Activated naive CD4-positive, alpha-beta T cell treated with anti-CD3 and anti-CD28 coated beads, Interleukin-2, amount 10 ng/mL, durations not matched to agents 7 days and 5 days (primary cell): ENCODE measurements around the gene STRAP.
A peak's percentile ranks its signal among the peaks of the same experiment; 100 is the strongest.
"Not testable (repeated sequence)": the region's sequence is repeated elsewhere in the genome, so short reads cannot be mapped to it uniquely, and the experiment has no call there.

Experiments
- CTCF ChIA-PET: fragments of 350-600 bp; sonication (Branson Sonifier 250); formaldehyde crosslinking; loops from one replicate; lab custom pipeline; 2021; ENCODE audit warnings: antibody characterized with exemption; lab: Charles Lee
- DNase-seq: peaks from one replicate; pipeline ENCODE4 v3.0.0-alpha.2; 2020
- H3K27ac Mint-ChIP-seq: one replicate; pipeline ENCODE4 v1.8.0; 2021; ENCODE audit warnings: mild to moderate bottlenecking, moderate library complexity, mixed read lengths
- H3K27me3 Mint-ChIP-seq: one replicate; pipeline ENCODE4 v1.8.0; 2021; ENCODE audit warnings: mild to moderate bottlenecking, mixed read lengths
- H3K36me3 Mint-ChIP-seq: one replicate; pipeline ENCODE4 v1.8.0; 2021; ENCODE audit warnings: mixed read lengths
- H3K4me1 Mint-ChIP-seq: one replicate; pipeline ENCODE4 v1.8.0; 2021; ENCODE audit warnings: mixed read lengths
- H3K4me3 Mint-ChIP-seq: one replicate; pipeline ENCODE4 v1.8.0; 2021; ENCODE audit warnings: mild to moderate bottlenecking, moderate library complexity, mixed read lengths
- H3K9me3 Mint-ChIP-seq: one replicate; pipeline ENCODE4 v1.8.0; 2021; ENCODE audit warnings: mixed read lengths

Gene STRAP

GRCh38 chr12:15886372-15887042, 4.3 kb downstream of the STRAP start:
- Mint-ChIP-seq H3K9me3 (no peaks in the 10 kb centered on the region), H3K27ac (no peak overlapping the region), H3K36me3 (peaks cover 50% of the 10 kb centered on the region), H3K4me1 (peaks cover 60% of the 10 kb centered on the region), H3K27me3 (peaks cover 4% of the 10 kb centered on the region), H3K4me3 (no peak overlapping the region)
- CTCF ChIA-PET: interaction anchor here (1.0 kb wide), 1 partner anchor 11 kb away, joined by 3 read pairs; no protein-coding TSS in a partner anchor
- no peak for DNase-seq

GRCh38 chr12:15887043-15887817, 5.0 kb downstream of the STRAP start:
- Mint-ChIP-seq H3K9me3 (no peaks in the 10 kb centered on the region), H3K27ac (no peak overlapping the region), H3K36me3 (peaks cover 50% of the 10 kb centered on the region), H3K4me3 (no peak overlapping the region), H3K4me1 (peaks cover 54% of the 10 kb centered on the region), H3K27me3 (peaks cover 1% of the 10 kb centered on the region)
- CTCF ChIA-PET: interaction anchor here (0.6 to 2.8 kb wide), 3 partner anchors 297 to 355 kb away, joined by 3 to 8 read pairs (median 4); no protein-coding TSS in a partner anchor
- DNase-seq: no peak

GRCh38 chr12:15892645-15893259, 10.6 kb downstream of the STRAP start:
- Mint-ChIP-seq H3K4me1 (peaks cover 15% of the 10 kb centered on the region), H3K27ac (no peak overlapping the region), H3K9me3 (no peaks in the 10 kb centered on the region), H3K4me3 (no peak overlapping the region), H3K27me3 (no peaks in the 10 kb centered on the region), H3K36me3 (peaks cover 31% of the 10 kb centered on the region)
- no peak for DNase-seq
- CTCF ChIA-PET: interaction anchor here (1.1 kb wide), 1 partner anchor 9 kb away, joined by 4 read pairs; no protein-coding TSS in a partner anchor

GRCh38 chr12:15893260-15893659, 11.1 kb downstream of the STRAP start:
- no peak for DNase-seq
- Mint-ChIP-seq H3K36me3 (peaks cover 34% of the 10 kb centered on the region), H3K27me3 (no peaks in the 10 kb centered on the region), H3K27ac (no peak overlapping the region), H3K4me3 (no peak overlapping the region), H3K4me1 (peaks cover 14% of the 10 kb centered on the region), H3K9me3 (no peaks in the 10 kb centered on the region)
- CTCF ChIA-PET: interaction anchor here (1.1 to 1.4 kb wide), 3 partner anchors 9 to 309 kb away, joined by 3 to 5 read pairs (median 4); no protein-coding TSS in a partner anchor

- peaks cover 9% of the 10 kb centered on the region for H3K4me1 Mint-ChIP-seq
- DNase-seq: no peak
- H3K27me3 Mint-ChIP-seq: no peaks in the 10 kb centered on the region
- H3K4me3 Mint-ChIP-seq: no peak overlapping the region
- H3K27ac Mint-ChIP-seq: no peak overlapping the region
- CTCF ChIA-PET: interaction anchor here (1.7 to 3.0 kb wide), 5 partner anchors 10 to 311 kb away, joined by 5 to 21 read pairs (median 12); partner anchors contain the start of genes DERA and STRAP
- H3K9me3 Mint-ChIP-seq: no peaks in the 10 kb centered on the region
- H3K36me3 Mint-ChIP-seq: peaks cover 37% of the 10 kb centered on the region
Observed at GRCh38 chr12:15896867-15897266, 14.7 kb downstream of the STRAP start.

GRCh38 chr12:15897433-15897832, 15.2 kb downstream of the STRAP start:
- no peaks in the 10 kb centered on the region for H3K27me3 Mint-ChIP-seq
- H3K4me1 Mint-ChIP-seq: peaks cover 9% of the 10 kb centered on the region
- CTCF ChIA-PET: interaction anchor here (1.1 to 3.0 kb wide), 7 partner anchors 10 to 365 kb away, joined by 4 to 21 read pairs (median 8); partner anchors contain the start of genes DERA and STRAP
- no peak overlapping the region for H3K27ac Mint-ChIP-seq
- H3K36me3 Mint-ChIP-seq: peaks cover 41% of the 10 kb centered on the region
- H3K4me3 Mint-ChIP-seq: no peak overlapping the region
- H3K9me3 Mint-ChIP-seq: no peaks in the 10 kb centered on the region
- DNase-seq: no peak

GRCh38 chr12:15899282-15899870, 17.2 kb downstream of the STRAP start:
- no peaks in the 10 kb centered on the region for H3K27me3 Mint-ChIP-seq
- peaks cover 38% of the 10 kb centered on the region for H3K36me3 Mint-ChIP-seq
- H3K4me3 Mint-ChIP-seq: no peak overlapping the region
- CTCF ChIA-PET: interaction anchor here (0.6 to 3.0 kb wide), 12 partner anchors 8 to 315 kb away, joined by 3 to 21 read pairs (median 4); partner anchors contain the start of genes DERA and STRAP
- DNase-seq: no peak
- peaks cover 8% of the 10 kb centered on the region for H3K4me1 Mint-ChIP-seq
- no peak overlapping the region for H3K27ac Mint-ChIP-seq
- no peaks in the 10 kb centered on the region for H3K9me3 Mint-ChIP-seq

- Mint-ChIP-seq H3K27ac (no peak overlapping the region), H3K4me1 (no peaks in the 10 kb centered on the region), H3K9me3 (no peaks in the 10 kb centered on the region), H3K36me3 (peaks cover 23% of the 10 kb centered on the region), H3K27me3 (no peaks in the 10 kb centered on the region), H3K4me3 (no peak overlapping the region)
- CTCF ChIA-PET: no interaction called here
- no peak for DNase-seq
Observed at GRCh38 chr12:15904378-15904920, 22.3 kb downstream of the STRAP start.

GRCh38 chr12:15910468-15910863, 28.3 kb downstream of the STRAP start:
- DNase-seq: no peak
- Mint-ChIP-seq H3K36me3 (peaks cover 3% of the 10 kb centered on the region), H3K27me3 (no peaks in the 10 kb centered on the region), H3K4me1 (peaks cover 23% of the 10 kb centered on the region), H3K4me3 (peak overlapping the region; percentile 77), H3K27ac (no peak overlapping the region), H3K9me3 (no peaks in the 10 kb centered on the region)
- CTCF ChIA-PET: interaction anchor here (1.0 to 2.4 kb wide), 5 partner anchors 10 to 634 kb away, joined by 3 to 21 read pairs (median 4); no protein-coding TSS in a partner anchor

GRCh38 chr12:15910864-15911721, 28.9 kb downstream of the STRAP start, which contains the start of gene DERA:
TSS of gene DERA (plus strand) at chr12:15911332. CDS start at chr12:15911384, 52 bp downstream.
- Mint-ChIP-seq H3K27me3 (no peaks in the 10 kb centered on the region), H3K4me1 (peaks cover 23% of the 10 kb centered on the region), H3K4me3 (peak within 1 kb of the TSS; percentile 92), H3K9me3 (no peaks in the 10 kb centered on the region), H3K36me3 (peaks cover 3% of the 10 kb centered on the region), H3K27ac (peak within 1 kb of the TSS; percentile 91)
- CTCF ChIA-PET: interaction anchor here (1.0 to 2.4 kb wide), 5 partner anchors 9 to 634 kb away, joined by 3 to 21 read pairs (median 4); no protein-coding TSS in a partner anchor
- DNase-seq: peak; percentile 71

- H3K27me3 Mint-ChIP-seq, DNase-seq, H3K36me3 Mint-ChIP-seq, H3K9me3 Mint-ChIP-seq: not testable (repeated sequence)
- peak overlapping the region; percentile 92 for H3K4me3 Mint-ChIP-seq
- peaks cover 23% of the 10 kb centered on the region for H3K4me1 Mint-ChIP-seq
- CTCF ChIA-PET: interaction anchor here (2.4 kb wide), 1 partner anchor 14 kb away, joined by 21 read pairs; no protein-coding TSS in a partner anchor
- peak overlapping the region; percentile 91 for H3K27ac Mint-ChIP-seq
Observed at GRCh38 chr12:15911931-15912330, 29.7 kb downstream of the STRAP start.

GRCh38 chr12:15914131-15914530, 31.9 kb downstream of the STRAP start:
- CTCF ChIA-PET: interaction anchor here (0.6 kb wide), 1 partner anchor 57 kb away, joined by 3 read pairs; no protein-coding TSS in a partner anchor
- not testable (repeated sequence) for H3K27ac Mint-ChIP-seq, H3K27me3 Mint-ChIP-seq

More at GRCh38 chr12:15914131-15914530, 31.9 kb downstream of the STRAP start:
- peaks cover 23% of the 10 kb centered on the region for H3K4me1 Mint-ChIP-seq
- not testable (repeated sequence) for H3K36me3 Mint-ChIP-seq, DNase-seq, H3K9me3 Mint-ChIP-seq, H3K4me3 Mint-ChIP-seq
